Measurements from ENCODE around the gene UBQLN4.

The UBQLN4 gene

DNA sequence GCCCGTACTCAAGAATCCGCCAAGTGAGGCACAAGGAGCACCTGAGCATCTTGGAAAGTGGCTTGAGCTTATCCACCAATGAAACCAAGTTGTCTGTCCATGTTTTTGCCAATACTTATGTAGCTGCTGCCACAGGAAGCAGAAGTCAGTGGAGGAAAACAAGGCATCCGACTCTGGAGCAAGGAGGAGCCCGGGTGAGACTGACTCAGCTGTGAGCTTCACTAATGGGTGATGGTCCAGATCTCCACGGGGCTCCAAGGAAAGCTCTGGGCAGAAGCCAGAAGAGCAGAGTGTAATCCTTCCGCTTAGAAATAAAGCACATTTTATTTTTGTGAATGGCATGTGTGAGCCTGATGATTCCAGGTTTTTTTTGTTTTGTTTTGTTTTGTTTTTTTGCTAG lies 20.6 kb downstream of the UBQLN4 start:
- Histone ChIP-seq H3K27ac (ENCODE audit: low read length) (no peak overlapping the region), H3K4me2 (ENCODE audit: low read depth, low read length) (no peak overlapping the region), H3K9me3 (replicated peaks; ENCODE audit: insufficient read depth, low read length) (no peaks in the 10 kb centered on the region), H3K79me2 (ENCODE audit: low read length) (no peaks in the 10 kb centered on the region), H3K27me3 (replicated peaks; ENCODE audit: insufficient read depth, low read length) (no peaks in the 10 kb centered on the region), H3F3A (ENCODE audit: insufficient read depth, low read length) (peaks cover 5% of the 10 kb centered on the region; the same call in 1 of the 2 replicates), H3K36me3 (replicated peaks; ENCODE audit: insufficient read depth, low read length) (no peaks in the 10 kb centered on the region), H3K4me3 (ENCODE audit: low read length) (no peak overlapping the region), H3K9me2 (replicated peaks; ENCODE audit: insufficient read depth, low read length) (no peaks in the 10 kb centered on the region), H3K9ac (ENCODE audit: low read length) (no peak overlapping the region), H2AFZ (ENCODE audit: low read length) (no peak overlapping the region), H3K4me1 (ENCODE audit: low read length) (peaks cover 9% of the 10 kb centered on the region), H4K20me1 (ENCODE audit: insufficient read depth, low read length) (no peaks in the 10 kb centered on the region)
- no peak for DNase-seq
- TF ChIP-seq EZH2phosphoT487 (IDR thresholded peaks at IDR 0.05; ENCODE audit: low read length) (no peak), EZH2 (optimal IDR thresholded peaks at IDR 0.05; ENCODE audit: low read depth, low read length) (no peak)
- TF ChIP-seq, protein P1, sequence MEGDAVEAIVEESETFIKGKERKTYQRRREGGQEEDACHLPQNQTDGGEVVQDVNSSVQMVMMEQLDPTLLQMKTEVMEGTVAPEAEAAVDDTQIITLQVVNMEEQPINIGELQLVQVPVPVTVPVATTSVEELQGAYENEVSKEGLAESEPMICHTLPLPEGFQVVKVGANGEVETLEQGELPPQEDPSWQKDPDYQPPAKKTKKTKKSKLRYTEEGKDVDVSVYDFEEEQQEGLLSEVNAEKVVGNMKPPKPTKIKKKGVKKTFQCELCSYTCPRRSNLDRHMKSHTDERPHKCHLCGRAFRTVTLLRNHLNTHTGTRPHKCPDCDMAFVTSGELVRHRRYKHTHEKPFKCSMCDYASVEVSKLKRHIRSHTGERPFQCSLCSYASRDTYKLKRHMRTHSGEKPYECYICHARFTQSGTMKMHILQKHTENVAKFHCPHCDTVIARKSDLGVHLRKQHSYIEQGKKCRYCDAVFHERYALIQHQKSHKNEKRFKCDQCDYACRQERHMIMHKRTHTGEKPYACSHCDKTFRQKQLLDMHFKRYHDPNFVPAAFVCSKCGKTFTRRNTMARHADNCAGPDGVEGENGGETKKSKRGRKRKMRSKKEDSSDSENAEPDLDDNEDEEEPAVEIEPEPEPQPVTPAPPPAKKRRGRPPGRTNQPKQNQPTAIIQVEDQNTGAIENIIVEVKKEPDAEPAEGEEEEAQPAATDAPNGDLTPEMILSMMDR (IDR thresholded peaks at IDR 0.05; ENCODE audit: low read length): no peak

- no peaks in the 10 kb centered on the region for H3K27me3 ChIP-seq (replicated peaks; ENCODE audit: insufficient read depth, low read length)
- no peaks in the 10 kb centered on the region for H3K4me1 ChIP-seq (ENCODE audit: low read length)
- H2AFZ ChIP-seq (ENCODE audit: low read length): no peak overlapping the region
- no peaks in the 10 kb centered on the region for H4K20me1 ChIP-seq (ENCODE audit: insufficient read depth, low read length)
- H3K27ac ChIP-seq (ENCODE audit: low read length): no peak overlapping the region
- no peaks in the 10 kb centered on the region for H3K9me2 ChIP-seq (replicated peaks; ENCODE audit: insufficient read depth, low read length)
- H3F3A ChIP-seq (ENCODE audit: insufficient read depth, low read length): no peaks in the 10 kb centered on the region
- no peaks in the 10 kb centered on the region for H3K36me3 ChIP-seq (replicated peaks; ENCODE audit: insufficient read depth, low read length)
- no peak overlapping the region for H3K4me2 ChIP-seq (ENCODE audit: low read depth, low read length)
- H3K9me3 ChIP-seq (replicated peaks; ENCODE audit: insufficient read depth, low read length): no peaks in the 10 kb centered on the region
- no peak for DNase-seq
- H3K9ac ChIP-seq (ENCODE audit: low read length): no peak overlapping the region
- H3K79me2 ChIP-seq (ENCODE audit: low read length): no peaks in the 10 kb centered on the region
- H3K4me3 ChIP-seq (ENCODE audit: low read length): no peak overlapping the region
- TF ChIP-seq, protein P1 (IDR thresholded peaks at IDR 0.05; ENCODE audit: low read length): no peak
- TF ChIP-seq EZH2phosphoT487 (IDR thresholded peaks at IDR 0.05; ENCODE audit: low read length) (no peak), EZH2 (optimal IDR thresholded peaks at IDR 0.05; ENCODE audit: low read depth, low read length) (no peak)
Measured at GRCh38 chr1:156026588-156026987, 27.0 kb downstream of the UBQLN4 start.

GRCh38 chr1:156025876-156026275 lies 27.7 kb downstream of the UBQLN4 start:
- no peaks in the 10 kb centered on the region for H4K20me1 ChIP-seq (ENCODE audit: insufficient read depth, low read length)
- no peaks in the 10 kb centered on the region for H3K36me3 ChIP-seq (replicated peaks; ENCODE audit: insufficient read depth, low read length)
- no peaks in the 10 kb centered on the region for H3K27me3 ChIP-seq (replicated peaks; ENCODE audit: insufficient read depth, low read length)
- no peak overlapping the region for H3K4me3 ChIP-seq (ENCODE audit: low read length)
- H2AFZ ChIP-seq (ENCODE audit: low read length): no peak overlapping the region
- no peak overlapping the region for H3K27ac ChIP-seq (ENCODE audit: low read length)
- H3K9me2 ChIP-seq (replicated peaks; ENCODE audit: insufficient read depth, low read length): no peaks in the 10 kb centered on the region
- no peak for TF ChIP-seq EZH2phosphoT487 (IDR thresholded peaks at IDR 0.05; ENCODE audit: low read length)
- no peak for TF ChIP-seq EZH2 (optimal IDR thresholded peaks at IDR 0.05; ENCODE audit: low read depth, low read length)
- TF ChIP-seq, protein P1 (IDR thresholded peaks at IDR 0.05; ENCODE audit: low read length): peak; percentile 42
- no peaks in the 10 kb centered on the region for H3K79me2 ChIP-seq (ENCODE audit: low read length)
- DNase-seq: no peak
- no peak overlapping the region for H3K4me2 ChIP-seq (ENCODE audit: low read depth, low read length)
- H3K9ac ChIP-seq (ENCODE audit: low read length): no peak overlapping the region
- H3F3A ChIP-seq (ENCODE audit: insufficient read depth, low read length): no peaks in the 10 kb centered on the region
- H3K4me1 ChIP-seq (ENCODE audit: low read length): no peaks in the 10 kb centered on the region
- H3K9me3 ChIP-seq (replicated peaks; ENCODE audit: insufficient read depth, low read length): no peaks in the 10 kb centered on the region

All from MM.1S (cell line).